Measurements from ENCODE around the gene KRTAP4-16. TPM values are rescaled to one million over a fixed set of nuclear protein-coding genes. Genes with fewer than 3 reads are reported as not detected.

KRTAP4-16 gene
- total RNA-seq, 1 experiment from 2014 or later, result not detected

- DNase-seq (ENCODE audit: low read depth, low spot score), result no peak
- RAD21 ChIA-PET (ENCODE audit: low non-redundant PET in 1 of 2, low total read pairs in 2 of 2, uncharacterized antibody in 2 of 2, unreplicated experiment in 2 of 2), result no interaction called here
- CTCF ChIA-PET, result no interaction called here
Observed at GRCh38 chr17:41052566-41052965, 49.4 kb downstream of the KRTAP4-16 start.

More at GRCh38 chr17:41052566-41052965, 49.4 kb downstream of the KRTAP4-16 start:
- Histone ChIP-seq H3K9me3 (ENCODE audit: control insufficient read depth in 1 of 2, insufficient read depth in 1 of 2, low read depth in 1 of 2, low read length in 2 of 2) (peaks cover 0 to 19% of the 10 kb centered on the region in 2 experiments; a peak in 1 of 4 replicates), H3K4me3 (replicated peaks in 1 of 2; ENCODE audit: low read depth in 1 of 2, low read length in 2 of 2) (no peak overlapping the region), H3K27me3 (ENCODE audit: insufficient read depth, low read length) (no peaks in the 10 kb centered on the region), H4K20me1 (ENCODE audit: insufficient read depth) (no peaks in the 10 kb centered on the region), H3K36me3 (ENCODE audit: control insufficient read depth in 1 of 2, insufficient read depth in 2 of 2, low read length in 2 of 2) (0 out of 4 replicates have a peak, but pooled peaks cover 0 to 4% of the 10 kb centered on the region in 2 experiments), H3K9ac (ENCODE audit: low read length) (no peak overlapping the region), H3K79me2 (ENCODE audit: insufficient read depth, low read length) (no peaks in the 10 kb centered on the region), H3K27ac (ENCODE audit: low read depth, low read length) (no peak overlapping the region), H3K4me1 (ENCODE audit: control insufficient read depth in 1 of 2, insufficient read depth in 2 of 2, low read length in 2 of 2) (no peaks in the 10 kb centered on the region; a peak in 1 of 4 replicates), H2AFZ (ENCODE audit: low read depth, low read length, poor library complexity, severe bottlenecking) (no peak overlapping the region), H3K4me2 (ENCODE audit: low read length) (no peak overlapping the region), H3K9me2 (ENCODE audit: insufficient read depth) (no peaks in the 10 kb centered on the region)
- ATAC-seq, result no peak
- POLR2A ChIA-PET, result no interaction called here
- no TSS peak for BruUV-seq (replicated peaks)
- no peak for TF ChIP-seq ZFX (IDR thresholded peaks at IDR 0.05)
- TF ChIP-seq POLR2AphosphoS5 (IDR thresholded peaks at IDR 0.05; ENCODE audit: low read depth, low read length), result no peak
- TF ChIP-seq EGR1 (IDR thresholded peaks at IDR 0.05; ENCODE audit: low read depth), result no peak
- no peak for TF ChIP-seq CEBPB (IDR thresholded peaks at IDR 0.05; ENCODE audit: low read depth)
- no peak for TF ChIP-seq SP1 (IDR thresholded peaks at IDR 0.05; ENCODE audit: low read depth)
- no peak for TF ChIP-seq ZBTB33 (IDR thresholded peaks at IDR 0.05; ENCODE audit: extremely low read depth, insufficient replicate concordance, low read length)
- TF ChIP-seq REST (IDR thresholded peaks at IDR 0.05; ENCODE audit: low read depth), result no peak
- TF ChIP-seq JUND (IDR thresholded peaks at IDR 0.05), result no peak
- TF ChIP-seq SRF (IDR thresholded peaks at IDR 0.05; ENCODE audit: low read depth), result no peak
- TF ChIP-seq SIN3A (IDR thresholded peaks at IDR 0.05; ENCODE audit: low read depth), result no peak
- no peak for TF ChIP-seq TCF7L2 (IDR thresholded peaks at IDR 0.05; ENCODE audit: borderline replicate concordance, extremely low read depth, insufficient read depth, insufficient read length)
- no peak for TF ChIP-seq MAX (IDR thresholded peaks at IDR 0.05)
- no peak for TF ChIP-seq CBX3 (IDR thresholded peaks at IDR 0.05; ENCODE audit: low read depth)
- TF ChIP-seq ZNF274 (IDR thresholded peaks at IDR 0.05; ENCODE audit: low read depth, low read length), result no peak
- TF ChIP-seq YY1 (IDR thresholded peaks at IDR 0.05; ENCODE audit: extremely low read depth, insufficient replicate concordance, low read depth, low read length), result no peak
- TF ChIP-seq POLR2A (IDR thresholded peaks at IDR 0.05; ENCODE audit: borderline replicate concordance, extremely low read depth, insufficient read depth, insufficient read length), result no peak
- intact Hi-C loops (cut with micrococcal nuclease), result no loop called here
